GM12801 (cell line): ENCODE measurements around the gene PRDX2.

Source experiments
- TF ChIP-seq, protein P1 (sequence below): IDR thresholded peaks from one replicate; pipeline ENCODE4 v1.5.1; 2011; ENCODE audit warnings: control low read depth; ENCODE audit not compliant: insufficient read length; ENCODE audit errors: extremely low read depth

The PRDX2 gene

DNA sequence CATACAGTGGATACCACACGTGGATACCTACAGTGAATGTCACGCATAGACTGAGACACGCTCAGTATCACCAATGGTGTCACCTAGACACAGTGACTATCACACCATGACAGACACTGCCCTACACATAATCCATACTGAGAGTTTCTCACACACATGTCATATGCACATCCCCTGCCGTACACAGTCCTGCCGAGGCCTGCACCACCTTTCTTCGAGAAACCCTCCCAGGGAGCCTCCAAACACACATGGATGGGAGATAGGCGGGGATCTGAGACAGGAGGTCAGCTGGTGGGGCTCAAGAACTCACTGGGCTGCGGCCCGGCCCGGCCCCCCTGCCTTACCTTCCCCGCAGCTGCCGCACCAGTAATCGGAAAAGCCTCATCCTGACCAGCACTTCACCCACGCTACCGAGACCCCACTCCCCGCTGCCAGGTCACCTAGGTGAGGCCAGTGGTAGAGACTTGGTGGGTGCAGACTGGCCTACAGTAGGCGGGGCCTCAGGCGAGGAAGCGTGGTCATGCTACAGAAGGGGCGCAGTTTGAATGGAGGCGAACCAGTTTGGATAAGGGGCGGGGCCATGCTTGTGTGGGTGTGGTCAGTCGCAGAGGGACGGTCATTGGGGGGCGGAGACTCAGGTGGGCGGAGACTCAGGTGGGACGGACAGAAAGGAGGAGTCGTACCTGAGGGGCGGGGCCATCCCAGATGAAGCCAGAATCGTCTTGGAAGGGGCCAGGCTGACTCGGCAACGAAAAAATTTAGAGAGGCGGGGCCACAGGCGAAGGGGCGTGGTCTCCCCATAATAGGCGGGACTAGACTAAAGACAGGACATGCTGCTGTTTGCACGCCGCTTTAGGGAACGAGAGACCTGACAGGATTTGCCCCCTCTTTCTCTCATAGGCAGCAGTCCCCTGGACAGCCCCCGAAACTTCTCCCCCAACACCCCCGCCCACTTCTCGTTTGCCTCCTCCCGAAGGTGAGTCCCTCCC is 38.8 kb upstream of the PRDX2 start:
- TF ChIP-seq, protein P1, sequence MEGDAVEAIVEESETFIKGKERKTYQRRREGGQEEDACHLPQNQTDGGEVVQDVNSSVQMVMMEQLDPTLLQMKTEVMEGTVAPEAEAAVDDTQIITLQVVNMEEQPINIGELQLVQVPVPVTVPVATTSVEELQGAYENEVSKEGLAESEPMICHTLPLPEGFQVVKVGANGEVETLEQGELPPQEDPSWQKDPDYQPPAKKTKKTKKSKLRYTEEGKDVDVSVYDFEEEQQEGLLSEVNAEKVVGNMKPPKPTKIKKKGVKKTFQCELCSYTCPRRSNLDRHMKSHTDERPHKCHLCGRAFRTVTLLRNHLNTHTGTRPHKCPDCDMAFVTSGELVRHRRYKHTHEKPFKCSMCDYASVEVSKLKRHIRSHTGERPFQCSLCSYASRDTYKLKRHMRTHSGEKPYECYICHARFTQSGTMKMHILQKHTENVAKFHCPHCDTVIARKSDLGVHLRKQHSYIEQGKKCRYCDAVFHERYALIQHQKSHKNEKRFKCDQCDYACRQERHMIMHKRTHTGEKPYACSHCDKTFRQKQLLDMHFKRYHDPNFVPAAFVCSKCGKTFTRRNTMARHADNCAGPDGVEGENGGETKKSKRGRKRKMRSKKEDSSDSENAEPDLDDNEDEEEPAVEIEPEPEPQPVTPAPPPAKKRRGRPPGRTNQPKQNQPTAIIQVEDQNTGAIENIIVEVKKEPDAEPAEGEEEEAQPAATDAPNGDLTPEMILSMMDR, result no peak

DNA sequence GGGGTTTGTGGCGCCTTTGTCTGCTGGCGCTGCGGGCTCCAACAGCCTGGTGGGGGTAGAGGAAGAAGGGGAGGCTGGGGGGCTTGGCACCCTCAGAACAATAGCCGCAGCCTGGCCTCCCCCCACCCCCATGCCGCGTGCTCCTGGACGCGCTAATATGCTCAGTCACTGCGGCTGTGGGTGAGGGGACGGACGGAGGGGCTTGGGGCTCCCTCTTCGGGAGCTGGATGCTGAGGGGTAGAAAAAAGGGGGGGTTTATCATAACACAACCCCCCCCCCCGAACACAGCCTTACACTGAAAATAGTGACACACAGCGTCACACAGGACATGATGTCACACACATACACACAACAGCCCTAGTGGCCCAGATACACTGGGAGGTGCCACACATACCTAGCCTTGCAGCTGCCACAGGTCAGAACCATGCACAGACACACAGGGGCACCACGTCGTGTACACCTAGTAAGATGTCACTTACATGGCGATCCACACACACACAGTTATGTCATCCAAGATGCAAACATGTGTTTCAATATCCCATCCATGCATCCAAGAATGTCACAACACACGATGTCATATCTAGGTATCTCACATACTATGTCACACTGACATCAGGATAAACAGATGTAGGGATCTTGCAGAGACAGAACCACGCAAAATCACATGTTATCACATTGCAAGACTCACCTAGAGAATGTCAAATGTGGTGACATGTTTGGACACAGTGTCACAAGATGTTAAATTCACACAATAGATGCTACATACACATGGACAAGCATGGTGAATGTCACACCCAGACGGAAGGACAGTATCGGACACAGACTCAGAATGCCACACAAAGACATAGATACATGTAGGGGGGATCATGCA is 37.5 kb upstream of the PRDX2 start:
- TF ChIP-seq, protein P1, result no peak

DNA sequence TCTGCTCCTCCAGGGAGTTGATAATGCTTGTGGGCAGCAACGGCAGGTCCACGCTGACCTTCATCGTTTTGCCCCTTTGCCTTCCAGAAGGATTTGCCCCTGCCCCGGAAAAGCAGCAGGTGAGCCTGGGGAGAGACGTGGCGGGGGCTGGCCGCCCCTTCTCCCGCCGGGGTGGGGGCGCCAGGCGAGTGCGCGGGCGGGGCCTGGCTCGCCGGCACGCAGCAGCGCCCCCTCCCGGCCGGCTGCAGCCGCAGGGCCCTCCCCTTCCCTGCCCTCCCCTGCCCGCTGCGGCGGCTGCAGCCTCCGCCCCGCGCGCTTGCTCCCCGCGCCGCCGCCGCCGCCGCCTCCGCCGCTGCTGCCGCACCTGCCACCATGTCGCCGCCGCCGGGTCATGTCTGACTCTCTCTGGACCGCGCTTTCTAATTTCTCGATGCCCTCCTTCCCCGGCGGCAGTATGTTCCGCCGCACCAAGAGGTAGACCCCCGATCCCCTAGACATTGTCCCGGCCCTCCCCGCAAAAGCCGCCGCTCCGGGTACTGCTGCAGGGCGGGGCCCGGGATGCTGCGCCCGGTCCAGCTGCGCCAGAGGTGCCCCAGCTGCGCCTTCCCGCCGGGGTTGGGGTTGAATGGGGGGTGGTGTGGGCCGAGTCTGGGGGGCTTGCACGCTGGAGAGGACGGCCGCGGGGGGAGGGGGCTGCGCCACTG is 36.7 kb upstream of the PRDX2 start, which contains the start of gene MAST1:
MAST1 (plus strand) TSS at position 334 of the 704 bp plus-strand sequence; CDS start at position 392, 58 bp downstream.
- TF ChIP-seq, protein P1, result no peak

DNA sequence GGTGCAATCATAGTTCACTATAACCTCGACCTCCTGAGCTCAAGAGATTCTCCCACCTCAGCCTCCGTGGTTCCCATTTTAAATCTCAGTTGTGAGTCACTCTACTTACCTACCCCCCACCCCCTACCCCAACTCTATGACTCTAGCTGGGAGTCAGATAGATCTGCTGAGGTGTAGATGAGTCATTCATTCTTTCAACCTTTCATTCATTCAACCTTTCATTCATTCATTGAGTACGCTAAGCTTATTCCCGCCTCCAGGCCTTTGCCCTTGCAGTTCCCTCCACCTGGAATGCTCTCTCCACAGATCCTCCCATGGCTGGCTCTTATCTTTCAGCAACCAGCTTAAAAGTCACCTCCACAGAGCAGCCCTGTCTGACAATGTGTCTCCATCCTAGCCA is 35.6 kb upstream of the PRDX2 start:
- TF ChIP-seq, protein P1, result no peak

DNA sequence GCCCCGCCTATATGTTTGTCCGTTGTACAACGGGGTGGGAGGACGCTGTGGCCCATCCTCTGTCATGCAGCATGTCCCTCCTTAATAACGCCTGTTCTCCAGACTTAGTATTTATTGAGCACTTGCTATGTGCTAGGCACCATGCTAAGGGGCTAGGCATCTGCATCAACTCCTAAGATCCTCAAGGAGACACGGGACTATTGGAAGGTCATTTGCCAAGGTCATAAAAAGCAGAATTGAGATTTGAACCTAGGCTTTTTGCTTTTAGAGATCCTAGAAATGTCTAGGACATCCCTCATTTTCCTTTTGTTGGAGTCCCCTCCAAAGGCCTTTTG is 34.9 kb upstream of the PRDX2 start:
- TF ChIP-seq, protein P1, result no peak

DNA sequence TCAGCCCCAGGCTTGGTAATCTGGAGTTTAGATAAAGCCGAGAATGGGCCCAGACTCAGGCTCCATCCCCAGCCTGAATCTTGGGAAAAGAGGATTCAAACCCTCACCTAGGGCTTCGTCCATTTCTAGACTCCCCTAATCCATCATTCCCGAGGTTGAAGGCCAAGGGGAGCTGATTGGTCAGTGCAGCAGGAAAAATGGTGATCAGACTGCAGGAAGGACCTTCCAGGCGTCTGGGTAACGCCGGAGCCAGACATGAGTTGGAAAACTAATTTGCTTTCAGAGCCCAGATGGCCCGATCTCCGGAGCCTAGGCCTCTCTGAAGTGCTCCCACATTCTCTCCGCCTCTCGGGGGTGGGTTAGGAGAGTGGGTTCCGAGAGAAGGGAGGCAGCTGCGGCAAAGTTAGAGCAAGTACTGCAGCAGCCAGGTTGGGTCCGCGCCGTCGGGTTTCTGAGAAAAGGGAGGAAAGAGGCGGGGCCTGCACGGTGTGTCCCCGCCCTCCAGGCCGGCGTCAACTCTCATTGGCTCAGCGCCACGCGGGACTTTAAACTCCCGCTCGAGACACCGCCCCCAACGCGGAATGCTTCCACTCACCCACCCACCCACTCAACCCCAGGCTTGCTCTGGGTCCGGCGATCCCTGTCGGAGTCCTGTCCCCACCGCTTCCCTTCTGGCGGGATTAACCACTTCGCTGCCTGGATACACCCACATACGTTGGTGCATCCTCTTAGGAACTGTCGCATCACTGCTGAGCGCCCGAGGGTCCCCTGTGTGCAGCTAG is 33.6 kb upstream of the PRDX2 start:
- TF ChIP-seq, protein P1, result no peak
